Mesothelial cell of epicardium (in vitro differentiated cells): ENCODE results near the gene SSBP3. TPM values are rescaled to one million over a fixed set of nuclear protein-coding genes. Genes with fewer than 3 reads are reported as not detected.

Source experiments
- DNase-seq, 2 experiments: peaks; one replicate each; pipeline ENCODE4 v3.0.0; 2021; ENCODE audit warnings: low spot score in 2 of 2; ENCODE audit not compliant: unreplicated experiment in 2 of 2
- H3K27ac Mint-ChIP-seq: 2 replicates; pipeline ENCODE4 v1.8.0; 2021; ENCODE audit warnings: mixed read lengths
- H3K27me3 Mint-ChIP-seq: 2 replicates; pipeline ENCODE4 v1.8.0; 2021; ENCODE audit warnings: low read depth, mixed read lengths
- H3K36me3 Mint-ChIP-seq: 2 replicates; pipeline ENCODE4 v1.8.0; 2021; ENCODE audit warnings: mixed read lengths
- H3K4me1 Mint-ChIP-seq: 2 replicates; pipeline ENCODE4 v1.8.0; 2021; ENCODE audit warnings: mixed read lengths
- H3K4me3 Mint-ChIP-seq: 2 replicates; pipeline ENCODE4 v1.8.0; 2021; ENCODE audit warnings: mild to moderate bottlenecking, moderate library complexity, mixed read lengths
- H3K9me3 Mint-ChIP-seq: 2 replicates; pipeline ENCODE4 v1.8.0; 2021; ENCODE audit warnings: mixed read lengths
- CTCF ChIP-seq: fragments of 200-600 bp; sonication (generic); IDR thresholded peaks from one replicate; pipeline ENCODE4 v1.5.0; 2021; ENCODE audit warnings: antibody characterized with exemption; ENCODE audit not compliant: unreplicated experiment
- total RNA-seq: library from RNA; stranded (reverse); gene quantifications from 3 replicates; pipeline ENCODE4 v1.2.1, GENCODE V29; 2021

SSBP3 gene
- total RNA-seq, 1 donor from 2014 or later, result 172 TPM

DNA sequence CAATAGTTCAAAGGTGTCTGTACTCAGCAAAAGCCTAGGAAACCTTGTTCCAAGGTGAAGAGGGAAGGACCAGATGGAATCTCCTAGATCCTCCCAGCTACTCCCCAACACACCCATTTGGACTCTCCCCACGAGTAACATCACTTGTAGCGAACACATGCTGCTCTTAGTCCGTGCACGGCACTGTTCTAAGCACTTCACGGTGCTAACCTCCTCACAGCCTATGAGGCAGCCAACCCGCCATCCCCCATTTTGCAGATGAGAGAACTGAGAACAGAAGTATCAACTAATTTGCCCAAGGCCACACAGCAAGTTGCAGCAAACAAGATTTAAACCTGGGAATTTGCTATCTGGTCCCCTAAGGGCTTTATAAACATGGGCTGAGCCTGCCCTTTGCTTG is 182.0 kb downstream of the SSBP3 start:
- peaks cover 24% of the 10 kb centered on the region for H3K36me3 Mint-ChIP-seq
- no peaks in the 10 kb centered on the region for H3K27me3 Mint-ChIP-seq
- H3K4me1 Mint-ChIP-seq, result peaks cover 14% of the 10 kb centered on the region
- H3K9me3 Mint-ChIP-seq, result no peaks in the 10 kb centered on the region
- TF ChIP-seq CTCF, result no peak
- no peak overlapping the region for H3K4me3 Mint-ChIP-seq
- peak overlapping the region; percentile 58 for H3K27ac Mint-ChIP-seq
- DNase-seq, result no peak

GRCh38 chr1:54223441-54224202 is 182.6 kb downstream of the SSBP3 start:
- Mint-ChIP-seq H3K4me3 (no peak overlapping the region), H3K36me3 (peaks cover 23% of the 10 kb centered on the region), H3K27me3 (no peaks in the 10 kb centered on the region), H3K4me1 (peaks cover 14% of the 10 kb centered on the region), H3K9me3 (no peaks in the 10 kb centered on the region), H3K27ac (peak overlapping the region; percentile 58)
- TF ChIP-seq CTCF, result no peak
- no peak for DNase-seq

DNA sequence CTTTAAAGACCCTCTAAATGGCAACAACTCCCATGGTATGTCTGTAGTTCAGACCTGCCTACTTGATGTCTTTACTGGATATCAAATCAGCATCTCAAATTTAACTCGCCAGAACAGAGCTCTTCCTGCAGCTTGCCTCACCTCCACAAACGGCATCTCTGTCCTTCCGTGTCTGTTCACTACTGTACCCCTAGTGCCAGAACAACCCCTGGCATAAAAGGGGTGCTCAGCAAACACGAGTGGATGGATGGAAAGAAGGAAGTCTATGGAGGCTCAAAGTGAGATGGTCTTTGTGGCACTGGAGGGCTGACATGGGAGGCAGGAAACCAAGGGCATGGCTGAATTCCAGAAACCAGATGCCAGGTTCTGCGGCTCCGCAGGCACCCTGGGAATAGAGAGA is 183.5 kb downstream of the SSBP3 start:
- H3K27me3 Mint-ChIP-seq, result no peaks in the 10 kb centered on the region
- no peaks in the 10 kb centered on the region for H3K9me3 Mint-ChIP-seq
- peaks cover 14% of the 10 kb centered on the region for H3K4me1 Mint-ChIP-seq
- H3K36me3 Mint-ChIP-seq, result peaks cover 23% of the 10 kb centered on the region
- TF ChIP-seq CTCF, result no peak
- peak overlapping the region; percentile 32 for H3K27ac Mint-ChIP-seq
- H3K4me3 Mint-ChIP-seq, result no peak overlapping the region
- no peak for DNase-seq

GRCh38 chr1:54221867-54222484 is 184.2 kb downstream of the SSBP3 start:
- H3K4me3 Mint-ChIP-seq, result no peak overlapping the region
- H3K27me3 Mint-ChIP-seq, result no peaks in the 10 kb centered on the region
- peak overlapping the region; percentile 39 for H3K27ac Mint-ChIP-seq
- peaks cover 25% of the 10 kb centered on the region for H3K36me3 Mint-ChIP-seq
- no peaks in the 10 kb centered on the region for H3K9me3 Mint-ChIP-seq
- peaks cover 14% of the 10 kb centered on the region for H3K4me1 Mint-ChIP-seq
- DNase-seq, result no peak
- TF ChIP-seq CTCF, result no peak

GRCh38 chr1:54221113-54221834 is 184.9 kb downstream of the SSBP3 start:
- Mint-ChIP-seq H3K36me3 (peaks cover 30% of the 10 kb centered on the region), H3K4me3 (no peak overlapping the region), H3K27ac (peak overlapping the region; percentile 43), H3K4me1 (peaks cover 14% of the 10 kb centered on the region), H3K9me3 (no peaks in the 10 kb centered on the region), H3K27me3 (no peaks in the 10 kb centered on the region)
- no peak for DNase-seq
- no peak for TF ChIP-seq CTCF
